Naive thymus-derived CD4-positive, alpha-beta T cell (primary cell): ENCODE data around the gene NACC2. TPM values are rescaled to one million over a fixed set of nuclear protein-coding genes. Genes with fewer than 3 reads are reported as not detected.
A peak's percentile ranks its signal among the peaks of the same experiment; 100 is the strongest.
"Not testable (repeated sequence)": the region's sequence is repeated elsewhere in the genome, so short reads cannot be mapped to it uniquely, and the experiment has no call there.

Experiments
- ATAC-seq: fragments of 150-1000 bp; cut with Tn5 transposase; 2 replicates; pipeline ENCODE4 v1.10.0; 2021; ENCODE audit warnings: mild to moderate bottlenecking, moderate library complexity
- CTCF ChIA-PET: fragments of 350-600 bp; sonication (Branson Sonifier 250); formaldehyde crosslinking; loops from one replicate; lab custom pipeline; 2021; ENCODE audit warnings: antibody characterized with exemption; lab: Charles Lee
- POLR2A ChIA-PET: fragments of 350-600 bp; sonication (Branson Sonifier 250); formaldehyde crosslinking; loops from one replicate; lab custom pipeline; 2021; ENCODE audit warnings: antibody characterized with exemption, inconsistent platforms; lab: Charles Lee
- DNase-seq, 9 donors: peaks; one replicate each; pipeline versions ENCODE4 v3.0.0 to v3.0.0-alpha.2; 2020 to 2022; ENCODE audit warnings: mixed read lengths in 1 of 9
- H3K27ac ChIP-seq: one replicate; pipeline ENCODE4 v1.7.0; 2013; ENCODE audit warnings: mild to moderate bottlenecking, low read depth, low read length, moderate library complexity
- H3K27me3 ChIP-seq, 2 donors: one replicate each; pipeline ENCODE4 v1.7.0; 2013; ENCODE audit warnings: low read length in 2 of 2, mild to moderate bottlenecking in 2 of 2, moderate library complexity in 2 of 2; ENCODE audit not compliant: control insufficient read depth in 2 of 2, insufficient read depth in 2 of 2
- H3K36me3 ChIP-seq, 3 experiments: 1 replicate in 2 of 3; 2 replicates in 1 of 3; pipeline ENCODE4 v1.7.0; 2013; ENCODE audit warnings: low read length in 3 of 3, mild to moderate bottlenecking in 3 of 3, moderate library complexity in 1 of 3; ENCODE audit not compliant: insufficient read depth in 3 of 3, control insufficient read depth in 2 of 3
- H3K4me1 ChIP-seq, 2 donors: one replicate each; pipeline ENCODE4 v1.7.0; 2013; ENCODE audit warnings: low read length in 2 of 2, mild to moderate bottlenecking in 2 of 2, moderate library complexity in 1 of 2; ENCODE audit not compliant: control insufficient read depth in 2 of 2, insufficient read depth in 2 of 2
- H3K4me3 ChIP-seq: 2 replicates; pipeline ENCODE4 v1.7.0; 2013; ENCODE audit warnings: mild to moderate bottlenecking, low read length
- H3K9me3 ChIP-seq, 3 experiments: 1 replicate in 2 of 3; 2 replicates in 1 of 3; pipeline ENCODE4 v1.7.0; 2013; ENCODE audit warnings: low read length in 3 of 3; ENCODE audit not compliant: control insufficient read depth in 2 of 3
- H3K27ac Mint-ChIP-seq, 9 donors: one replicate each; pipeline ENCODE4 v1.8.0; 2020 to 2022; ENCODE audit warnings: mixed read lengths in 9 of 9, mild to moderate bottlenecking in 8 of 9, moderate library complexity in 5 of 9, inconsistent platforms in 2 of 9
- H3K27me3 Mint-ChIP-seq, 5 donors: one replicate each; pipeline ENCODE4 v1.8.0; 2021 to 2022; ENCODE audit warnings: mixed read lengths in 5 of 5, mild to moderate bottlenecking in 1 of 5
- H3K36me3 Mint-ChIP-seq, 5 donors: one replicate each; pipeline ENCODE4 v1.8.0; 2020 to 2022; ENCODE audit warnings: mixed read lengths in 5 of 5, mild to moderate bottlenecking in 3 of 5, inconsistent platforms in 1 of 5
- H3K4me1 Mint-ChIP-seq, 7 donors: one replicate each; pipeline ENCODE4 v1.8.0; 2020 to 2022; ENCODE audit warnings: mixed read lengths in 7 of 7, mild to moderate bottlenecking in 3 of 7, inconsistent platforms in 1 of 7
- H3K4me3 Mint-ChIP-seq, 10 donors: one replicate each; pipeline ENCODE4 v1.8.0; 2020 to 2022; ENCODE audit warnings: mild to moderate bottlenecking in 10 of 10, mixed read lengths in 10 of 10, moderate library complexity in 6 of 10, inconsistent platforms in 2 of 10
- H3K9me3 Mint-ChIP-seq, 11 donors: one replicate each; pipeline ENCODE4 v1.8.0; 2020 to 2022; ENCODE audit warnings: mixed read lengths in 11 of 11, mild to moderate bottlenecking in 4 of 11, inconsistent platforms in 1 of 11, moderate library complexity in 1 of 11
- intact Hi-C, 2 donors: fragments of 100-400 bp; cut with micrococcal nuclease; formaldehyde crosslinking; loops; one replicate each; pipeline ENCODE4 v1.15.1; 2023
- polyA plus RNA-seq, 2 donors: library from polyadenylated mRNA; unstranded; fragments of 300-500 nt; fragmentation: Illumina TruSeq; gene quantifications; one replicate each; pipeline ENCODE4 v1.2.3, GENCODE V29; 2021
- total RNA-seq, 6 experiments: library from RNA in 5 of 6; stranded (reverse) in 5 of 6; gene quantifications; 1 replicate in 5 of 6; 2 replicates in 1 of 6; pipeline ENCODE4 v1.2.3 and lab custom pipeline; 2021 to 2026

NACC2 gene
- total and polyA plus RNA-seq, 7 experiments from 2014 or later, result 0.92 to 17.7 (median 7.5) TPM

- Histone ChIP-seq H3K27ac (no peak overlapping the region), H3K36me3 (peaks cover 0 to 21% (median 0%) of the 10 kb centered on the region in 3 experiments), H3K4me3 (no peak overlapping the region), H3K9me3 (no peaks in the 10 kb centered on the region), H3K27me3 (no peaks in the 10 kb centered on the region), H3K4me1 (no peaks in the 10 kb centered on the region)
- ATAC-seq (no peak), DNase-seq (no peak)
- H3K27ac Mint-ChIP-seq, result no peak overlapping the region
- H3K4me3 Mint-ChIP-seq, result no peak overlapping the region
- intact Hi-C loops, result no loop called here
- peaks cover 0 to 7% (median 0%) of the 10 kb centered on the region in 11 donors for H3K9me3 Mint-ChIP-seq
- H3K4me1 Mint-ChIP-seq, result peaks cover 0 to 5% (median 0%) of the 10 kb centered on the region in 7 donors
- no peaks in the 10 kb centered on the region for H3K27me3 Mint-ChIP-seq
- ChIA-PET POLR2A (interaction anchor here (0.5 kb wide), 1 partner anchor 1885 kb away, joined by 3 read pairs; no protein-coding TSS in a partner anchor), CTCF (no interaction called here)
- peaks cover 0 to 20% (median 8%) of the 10 kb centered on the region in 5 donors for H3K36me3 Mint-ChIP-seq
Measured at GRCh38 chr9:136044971-136045594, 50.0 kb downstream of the NACC2 start.

DNA sequence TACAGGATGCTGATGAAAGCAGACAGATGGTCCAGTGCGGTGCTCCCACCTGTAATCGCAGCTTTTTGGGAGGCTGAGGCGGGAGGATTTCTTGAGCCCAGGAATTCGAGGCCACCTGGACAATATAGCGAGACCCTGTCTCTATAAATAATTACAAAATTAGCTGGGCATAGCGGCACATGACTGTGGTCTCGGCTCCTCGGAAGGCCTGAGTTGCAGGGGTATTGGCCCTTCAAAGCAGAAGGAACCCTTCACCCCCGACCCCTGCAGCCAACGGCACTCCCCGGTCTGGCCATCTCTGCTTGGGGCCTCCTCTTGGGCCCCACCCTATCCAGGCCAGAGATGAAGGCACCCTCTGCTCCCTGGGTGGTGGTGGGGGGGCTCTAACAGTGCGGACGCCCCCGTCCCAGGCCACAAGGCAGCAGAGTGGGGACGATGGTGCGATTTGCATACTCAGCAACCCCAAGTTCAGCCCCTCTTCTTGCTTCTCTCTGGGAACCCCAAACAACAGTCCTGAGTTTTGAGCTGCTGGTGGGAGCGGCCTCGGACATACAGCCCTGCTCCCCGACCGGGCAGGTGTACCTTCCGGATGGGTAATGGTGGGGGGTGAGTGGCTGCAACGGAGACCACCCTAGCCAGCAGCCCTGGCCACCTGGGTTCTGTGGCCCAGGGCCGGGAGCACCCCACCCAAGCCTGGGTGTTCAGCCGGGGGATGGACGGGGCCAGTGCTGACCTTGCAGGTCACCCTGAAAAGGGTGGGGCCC lies 50.7 kb downstream of the NACC2 start:
- H3K4me3 Mint-ChIP-seq, result no peak overlapping the region
- Histone ChIP-seq H3K27ac (no peak overlapping the region), H3K27me3 (no peaks in the 10 kb centered on the region), H3K4me3 (no peak overlapping the region), H3K36me3 (peaks cover 0 to 18% (median 0%) of the 10 kb centered on the region in 3 experiments), H3K9me3 (peaks cover 0 to 5% (median 0%) of the 10 kb centered on the region in 3 experiments), H3K4me1 (no peaks in the 10 kb centered on the region)
- ATAC-seq (no peak), DNase-seq (no peak)
- peaks cover 0 to 5% (median 0%) of the 10 kb centered on the region in 7 donors for H3K4me1 Mint-ChIP-seq
- H3K36me3 Mint-ChIP-seq, result peaks cover 0 to 25% (median 13%) of the 10 kb centered on the region in 5 donors
- ChIA-PET CTCF (no interaction called here), POLR2A (interaction anchor here (0.5 kb wide), 1 partner anchor 1884 kb away, joined by 3 read pairs; no protein-coding TSS in a partner anchor)
- H3K9me3 Mint-ChIP-seq, result peaks cover 3 to 14% (median 5%) of the 10 kb centered on the region in 11 donors
- no peak overlapping the region for H3K27ac Mint-ChIP-seq
- H3K27me3 Mint-ChIP-seq, result no peaks in the 10 kb centered on the region
- intact Hi-C loops, result no loop called here

- H3K36me3 ChIP-seq, result peaks cover 0 to 14% (median 0%) of the 10 kb centered on the region in 3 experiments
- ATAC-seq (peak; percentile 23), DNase-seq (no peak)
- no peak overlapping the region for H3K4me3 ChIP-seq
- H3K4me1 ChIP-seq, result no peaks in the 10 kb centered on the region
- no peaks in the 10 kb centered on the region for H3K27me3 ChIP-seq
- Mint-ChIP-seq H3K4me1 (peaks cover 0 to 7% (median 0%) of the 10 kb centered on the region in 7 donors), H3K36me3 (peaks cover 4 to 33% (median 20%) of the 10 kb centered on the region in 5 donors), H3K9me3 (peaks cover 7 to 21% (median 13%) of the 10 kb centered on the region in 11 donors), H3K27ac (no peak overlapping the region), H3K27me3 (no peaks in the 10 kb centered on the region), H3K4me3 (no peak overlapping the region)
- peaks cover 0 to 7% (median 0%) of the 10 kb centered on the region in 3 experiments for H3K9me3 ChIP-seq
- CTCF ChIA-PET, result no interaction called here
- POLR2A ChIA-PET, result no interaction called here
- intact Hi-C loops, result no loop called here
- H3K27ac ChIP-seq, result no peak overlapping the region
Measured at GRCh38 chr9:136043441-136043991, 51.6 kb downstream of the NACC2 start.

DNA sequence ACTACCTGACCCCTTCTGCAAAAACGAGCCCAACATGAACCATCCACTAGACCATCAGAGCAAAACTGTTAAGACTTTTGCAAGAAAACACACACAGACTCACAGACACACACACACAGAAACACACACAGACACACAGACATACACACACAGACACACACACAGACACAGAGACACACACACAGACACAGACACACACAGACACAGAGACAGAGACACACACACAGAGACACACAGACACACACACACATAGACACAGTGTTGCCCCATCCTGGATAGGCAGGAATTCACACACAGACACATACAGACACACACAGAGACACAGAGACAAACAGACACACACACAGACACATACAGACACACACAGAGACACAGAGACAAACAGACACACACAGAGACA lies 52.5 kb downstream of the NACC2 start:
- H3K4me3 ChIP-seq, result no peak overlapping the region
- ATAC-seq, result no peak
- Mint-ChIP-seq H3K4me1 (peaks cover 0 to 10% (median 0%) of the 10 kb centered on the region in 7 donors), H3K4me3 (no peak overlapping the region), H3K9me3 (peaks cover 11 to 28% (median 18%) of the 10 kb centered on the region in 11 donors), H3K27me3 (no peaks in the 10 kb centered on the region), H3K27ac (no peak overlapping the region), H3K36me3 (peaks cover 5 to 38% (median 26%) of the 10 kb centered on the region in 5 donors)
- intact Hi-C loops, result no loop called here
- ChIA-PET POLR2A (no interaction called here), CTCF (no interaction called here)
- H3K4me1 ChIP-seq, result no peaks in the 10 kb centered on the region
- peaks cover 0 to 4% (median 0%) of the 10 kb centered on the region in 3 experiments for H3K36me3 ChIP-seq
- DNase-seq, result no peak
- H3K27ac ChIP-seq, result no peak overlapping the region
- no peaks in the 10 kb centered on the region for H3K27me3 ChIP-seq
- H3K9me3 ChIP-seq, result peaks cover 0 to 13% (median 0%) of the 10 kb centered on the region in 3 experiments

GRCh38 chr9:136040848-136041247 lies 54.2 kb downstream of the NACC2 start:
- ATAC-seq, DNase-seq, POLR2A ChIA-PET, H3K4me3 ChIP-seq, H3K36me3 ChIP-seq, H3K4me1 ChIP-seq, H3K27me3 ChIP-seq, H3K27ac ChIP-seq, H3K27me3 Mint-ChIP-seq, H3K4me3 Mint-ChIP-seq, intact Hi-C loops, CTCF ChIA-PET: not testable (repeated sequence)
- H3K9me3 ChIP-seq, result peaks cover 0 to 21% (median 0%) of the 10 kb centered on the region in 3 experiments
- peaks cover 11 to 44% (median 27%) of the 10 kb centered on the region in 11 donors for H3K9me3 Mint-ChIP-seq
- peaks cover 7 to 47% (median 38%) of the 10 kb centered on the region in 5 donors for H3K36me3 Mint-ChIP-seq
- peaks cover 0 to 10% (median 0%) of the 10 kb centered on the region in 7 donors for H3K4me1 Mint-ChIP-seq
- peak overlapping the region in 1 of 9 donors; percentile 12 for H3K27ac Mint-ChIP-seq

- CTCF ChIA-PET, result no interaction called here
- no peaks in the 10 kb centered on the region for H3K27me3 Mint-ChIP-seq
- POLR2A ChIA-PET, result no interaction called here
Measured at GRCh38 chr9:136039488-136039887, 55.6 kb downstream of the NACC2 start.

More at GRCh38 chr9:136039488-136039887, 55.6 kb downstream of the NACC2 start:
- no peak overlapping the region for H3K4me3 Mint-ChIP-seq
- Histone ChIP-seq H3K27ac (no peak overlapping the region), H3K4me1 (no peaks in the 10 kb centered on the region), H3K36me3 (no peaks in the 10 kb centered on the region), H3K9me3 (peaks cover 0 to 21% (median 0%) of the 10 kb centered on the region in 3 experiments), H3K27me3 (no peaks in the 10 kb centered on the region), H3K4me3 (no peak overlapping the region)
- peaks cover 7 to 61% (median 46%) of the 10 kb centered on the region in 5 donors for H3K36me3 Mint-ChIP-seq
- peaks cover 11 to 50% (median 29%) of the 10 kb centered on the region in 11 donors for H3K9me3 Mint-ChIP-seq
- H3K27ac Mint-ChIP-seq, result no peak overlapping the region
- H3K4me1 Mint-ChIP-seq, result peaks cover 0 to 13% (median 11%) of the 10 kb centered on the region in 7 donors
- intact Hi-C loops, result no loop called here
- ATAC-seq, result no peak
- no peak for DNase-seq
